HG03159 (cell line): ENCODE data around the gene KCNQ2.

Source experiments
- ATAC-seq: cut with Tn5 transposase; IDR thresholded peaks from one replicate; pipeline ENCODE4 v1.9.1; 2021; ENCODE audit warnings: mild to moderate bottlenecking, moderate library complexity; ENCODE audit not compliant: unreplicated experiment

Gene KCNQ2

DNA sequence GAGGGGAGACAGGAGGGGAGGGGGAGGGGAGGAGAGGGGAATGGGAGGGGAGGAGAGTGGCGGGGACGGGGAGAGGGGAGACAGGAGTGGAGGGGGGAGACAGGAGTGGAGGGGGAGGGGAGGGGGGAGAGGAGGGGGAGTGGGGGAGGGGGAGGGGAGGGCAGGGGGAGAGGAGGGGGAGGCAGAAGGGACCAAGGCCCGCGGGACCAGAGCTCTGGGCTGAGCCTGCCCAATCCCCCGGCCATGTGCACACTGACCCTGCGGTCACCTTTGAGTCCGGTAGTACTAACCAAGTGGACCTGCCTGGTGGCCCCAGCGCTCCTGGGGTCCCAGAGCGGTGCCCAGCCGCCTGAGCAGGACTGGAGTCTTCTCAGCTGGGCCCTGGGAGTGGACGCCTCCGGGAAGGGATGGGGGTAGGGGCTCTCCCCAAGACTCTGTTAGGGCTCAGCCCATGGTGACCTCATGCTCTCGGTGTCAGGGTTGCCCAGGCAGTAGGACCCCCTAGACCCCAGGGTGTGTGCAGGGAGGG, 471 bp upstream of the KCNQ2 start:
- ATAC-seq = no peak

DNA sequence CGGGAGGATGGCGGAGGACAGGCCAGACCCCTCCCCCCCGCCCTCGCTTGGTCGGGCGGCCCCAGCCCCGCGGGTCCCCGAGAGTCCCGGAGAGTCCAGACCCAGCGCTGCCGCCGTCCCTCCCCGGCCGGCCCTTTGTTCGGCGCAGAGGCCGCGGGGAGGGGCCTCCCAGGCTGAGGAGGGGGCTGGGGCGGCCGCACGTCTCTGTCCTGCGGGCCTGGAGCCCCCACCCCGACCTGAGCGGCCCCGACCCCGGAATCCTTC, 806 bp downstream of the KCNQ2 start:
- ATAC-seq = no peak

GRCh38 chr20:63471002-63471716, 1.3 kb downstream of the KCNQ2 start:
- ATAC-seq = no peak

GRCh38 chr20:63470410-63470809, 2.0 kb downstream of the KCNQ2 start:
- no peak for ATAC-seq

DNA sequence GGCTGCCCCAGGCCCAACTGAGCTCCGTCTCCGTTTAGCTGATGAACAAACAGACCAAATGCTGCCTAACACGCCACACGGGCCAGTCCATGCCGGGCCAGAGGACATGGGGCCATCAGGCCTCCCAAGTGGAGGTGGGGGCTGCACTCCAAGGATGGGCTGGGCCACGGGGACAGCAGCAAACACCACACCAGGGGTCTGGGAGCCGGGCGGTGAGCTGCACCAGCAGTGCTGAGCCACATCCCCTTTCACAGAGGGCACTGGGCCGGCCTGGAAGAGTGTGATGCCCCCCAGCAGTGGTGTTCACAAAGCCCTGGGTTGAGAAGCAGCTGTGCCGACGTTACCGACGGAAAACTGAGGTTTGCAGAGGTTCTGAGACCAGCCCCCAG, 2.7 kb downstream of the KCNQ2 start:
- ATAC-seq = no peak

GRCh38 chr20:63469019-63469712, 3.3 kb downstream of the KCNQ2 start:
- no peak for ATAC-seq

DNA sequence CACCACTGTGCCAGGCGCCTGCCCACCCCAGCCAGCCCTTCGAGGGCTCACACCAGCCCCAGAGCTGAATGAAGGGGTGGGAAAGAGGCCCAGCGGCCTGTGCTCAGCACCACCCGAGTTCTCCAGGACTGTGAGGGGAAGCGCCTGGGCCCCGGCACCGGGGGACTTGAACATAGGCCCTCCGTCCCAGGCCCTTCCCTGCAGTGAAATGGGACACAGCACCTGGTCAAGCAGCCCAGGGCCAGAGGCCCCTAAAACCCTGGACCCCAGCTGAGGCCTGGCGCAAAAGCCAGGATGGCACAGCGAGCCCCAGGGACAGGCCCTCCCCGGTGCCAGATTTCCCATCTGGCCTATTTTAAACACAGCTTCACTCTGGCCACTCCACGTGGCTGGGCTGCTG, 4.0 kb downstream of the KCNQ2 start:
- ATAC-seq = no peak

DNA sequence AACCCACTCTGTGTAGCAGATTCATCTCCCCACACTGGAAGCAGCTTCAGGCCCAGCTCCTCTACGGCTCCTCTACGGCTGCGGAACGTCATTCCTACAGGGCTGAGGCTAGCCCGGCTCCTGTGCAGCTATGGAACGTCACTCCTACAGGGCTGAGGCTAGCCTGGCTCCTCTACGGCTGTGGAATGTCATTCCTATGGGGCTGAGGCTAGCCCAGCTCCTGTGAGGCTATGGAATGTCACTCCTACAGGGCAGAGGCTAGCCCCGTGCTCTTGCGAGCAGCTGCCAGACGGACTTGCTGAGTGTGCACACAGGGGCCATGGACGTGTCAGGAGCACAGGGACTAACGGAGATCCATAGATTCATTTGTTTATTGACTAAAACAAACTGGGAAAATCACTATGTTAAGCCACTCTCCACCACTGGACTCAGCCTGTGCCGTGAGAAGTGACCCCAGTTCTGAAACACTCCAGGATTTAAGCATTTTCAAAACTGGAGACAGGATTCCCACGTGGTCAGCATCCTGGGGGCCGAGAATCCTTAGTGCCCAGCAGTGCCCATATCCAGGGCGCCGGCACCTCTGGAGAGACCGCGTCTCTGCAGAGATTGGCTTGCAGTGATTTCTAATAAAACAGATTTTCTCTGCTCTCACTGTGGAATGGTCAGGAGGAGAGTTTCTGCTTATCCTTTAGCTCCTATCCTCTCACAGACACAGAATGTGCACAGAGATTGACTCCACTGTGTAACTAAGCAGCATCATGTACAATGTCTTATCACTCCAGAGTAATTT, 5.0 kb downstream of the KCNQ2 start:
- ATAC-seq = no peak

DNA sequence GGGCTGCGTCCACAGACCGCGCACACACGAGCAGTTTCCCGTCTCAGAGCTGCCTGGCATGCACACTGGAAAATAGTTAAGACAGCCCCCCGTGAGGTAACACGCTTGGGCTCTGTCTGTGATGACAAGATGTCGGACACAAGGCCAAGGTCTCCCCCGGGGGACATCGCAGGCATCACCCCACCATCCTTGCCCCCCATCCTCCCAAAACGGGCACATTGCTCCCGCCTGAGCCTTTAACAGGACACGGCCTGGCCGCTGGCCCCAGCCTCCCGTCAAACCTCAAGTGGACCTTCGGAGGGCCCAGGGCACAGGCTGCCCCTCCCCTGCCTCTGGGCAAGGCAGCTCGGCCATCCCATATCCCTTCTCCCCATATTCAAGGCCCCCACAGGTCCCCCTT, 5.6 kb downstream of the KCNQ2 start:
- no peak for ATAC-seq

GRCh38 chr20:63466250-63466825, 6.1 kb downstream of the KCNQ2 start:
- no peak for ATAC-seq

DNA sequence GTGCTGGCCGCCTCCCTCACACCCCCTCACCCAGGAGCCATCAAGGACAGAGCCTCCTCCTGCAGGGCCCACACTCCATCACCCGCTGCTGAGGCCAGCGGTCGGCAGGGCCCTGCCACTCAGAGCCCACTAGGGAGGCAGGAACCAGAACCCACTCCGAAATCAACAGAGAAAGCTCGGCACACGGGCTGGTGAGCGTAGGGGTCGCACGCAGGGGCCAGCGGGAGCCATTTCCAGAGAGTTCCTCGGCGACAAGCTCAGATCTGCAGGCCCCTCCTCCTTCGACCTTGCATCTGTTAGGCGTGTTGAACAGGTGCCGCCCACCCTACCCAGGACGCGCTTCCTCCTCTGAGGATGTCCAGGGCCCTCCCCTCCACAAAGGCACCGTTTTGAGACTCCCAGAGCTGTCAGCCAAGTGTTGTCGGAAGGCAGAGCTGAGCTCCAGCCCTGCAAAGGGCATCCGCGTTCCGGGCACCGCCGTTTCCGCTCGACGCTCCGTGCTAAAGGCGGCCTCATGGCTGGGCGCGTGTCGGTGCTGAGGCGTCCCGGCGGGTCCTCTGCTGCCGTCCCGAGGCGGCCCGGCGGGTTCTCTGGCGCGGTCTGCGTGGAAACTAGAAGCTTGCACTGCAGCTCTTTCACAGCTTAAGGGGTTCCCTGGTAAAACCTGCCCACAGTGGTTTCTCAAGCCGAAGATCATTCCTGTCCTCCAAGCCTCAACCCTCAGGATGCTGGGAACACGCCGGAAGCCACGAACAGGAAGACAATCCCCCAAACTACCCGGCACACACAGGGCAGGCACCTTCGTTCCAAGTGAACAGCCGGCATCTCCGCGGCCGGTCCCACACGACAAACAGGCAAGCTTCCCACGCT, 6.8 kb downstream of the KCNQ2 start:
- no peak for ATAC-seq

DNA sequence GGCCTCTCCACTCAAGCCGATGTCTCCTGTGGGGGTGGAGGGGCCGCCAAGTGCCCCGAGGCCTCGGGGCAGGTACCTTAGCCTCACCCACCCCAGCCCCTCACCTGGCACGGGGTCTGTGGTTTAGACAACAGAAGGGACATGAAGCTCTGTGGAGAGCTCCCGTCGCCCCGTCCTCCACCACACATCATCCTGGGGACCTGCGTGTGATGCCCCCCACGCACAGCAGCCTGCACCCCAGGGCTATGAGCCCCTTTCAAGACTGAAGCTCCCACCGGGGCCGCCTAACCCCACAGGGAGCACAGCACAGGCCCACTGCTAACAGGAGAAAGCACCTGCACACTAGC, 8.2 kb downstream of the KCNQ2 start:
- no peak for ATAC-seq

DNA sequence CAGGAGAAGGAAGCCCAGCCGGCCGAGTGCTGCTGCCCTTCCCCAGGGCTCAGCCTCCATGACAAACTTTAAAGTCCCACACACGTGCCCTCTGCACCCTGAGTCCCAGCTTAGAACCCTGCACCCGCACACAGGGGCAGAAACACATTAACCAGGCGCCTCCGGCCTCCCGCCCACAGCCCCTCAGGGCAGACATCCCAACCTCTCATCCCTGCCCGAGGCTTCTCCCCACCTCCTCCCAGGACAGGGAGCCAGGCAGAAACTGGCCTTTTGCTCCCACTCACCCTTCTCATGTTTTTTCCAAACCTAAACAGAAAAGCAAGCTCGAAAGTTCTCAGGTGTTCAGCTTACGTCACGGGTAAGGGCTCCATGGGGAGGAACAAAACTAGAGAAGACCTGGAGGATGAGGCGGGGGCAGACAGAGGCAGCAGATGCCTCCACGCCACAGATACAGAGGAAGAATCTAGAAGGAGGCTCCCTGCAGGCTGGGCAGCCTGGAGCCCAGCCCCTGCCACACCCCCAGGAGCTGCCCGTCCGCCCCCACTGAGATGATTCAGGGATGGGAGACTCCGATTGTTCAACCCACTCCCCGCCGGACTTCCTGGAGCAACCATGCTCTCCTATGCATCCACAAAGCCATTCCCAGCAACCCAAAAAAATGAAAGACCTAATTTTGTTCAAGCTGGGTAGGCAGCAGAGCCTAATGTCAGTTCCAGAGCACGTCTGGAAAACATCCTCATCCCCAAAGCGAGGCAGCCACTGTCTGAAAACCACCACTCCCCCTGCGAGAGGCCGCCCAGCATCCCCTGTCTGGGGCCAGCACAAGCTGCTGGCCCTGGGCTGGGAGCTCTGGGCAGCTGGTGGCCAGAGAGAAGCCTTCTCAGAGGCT, 8.8 kb downstream of the KCNQ2 start:
- no peak for ATAC-seq

GRCh38 chr20:63462244-63462643, 10.2 kb downstream of the KCNQ2 start:
- no peak for ATAC-seq

GRCh38 chr20:63461104-63461763, 11.2 kb downstream of the KCNQ2 start:
- no peak for ATAC-seq

GRCh38 chr20:63459070-63459380, 13.4 kb downstream of the KCNQ2 start:
- no peak for ATAC-seq

DNA sequence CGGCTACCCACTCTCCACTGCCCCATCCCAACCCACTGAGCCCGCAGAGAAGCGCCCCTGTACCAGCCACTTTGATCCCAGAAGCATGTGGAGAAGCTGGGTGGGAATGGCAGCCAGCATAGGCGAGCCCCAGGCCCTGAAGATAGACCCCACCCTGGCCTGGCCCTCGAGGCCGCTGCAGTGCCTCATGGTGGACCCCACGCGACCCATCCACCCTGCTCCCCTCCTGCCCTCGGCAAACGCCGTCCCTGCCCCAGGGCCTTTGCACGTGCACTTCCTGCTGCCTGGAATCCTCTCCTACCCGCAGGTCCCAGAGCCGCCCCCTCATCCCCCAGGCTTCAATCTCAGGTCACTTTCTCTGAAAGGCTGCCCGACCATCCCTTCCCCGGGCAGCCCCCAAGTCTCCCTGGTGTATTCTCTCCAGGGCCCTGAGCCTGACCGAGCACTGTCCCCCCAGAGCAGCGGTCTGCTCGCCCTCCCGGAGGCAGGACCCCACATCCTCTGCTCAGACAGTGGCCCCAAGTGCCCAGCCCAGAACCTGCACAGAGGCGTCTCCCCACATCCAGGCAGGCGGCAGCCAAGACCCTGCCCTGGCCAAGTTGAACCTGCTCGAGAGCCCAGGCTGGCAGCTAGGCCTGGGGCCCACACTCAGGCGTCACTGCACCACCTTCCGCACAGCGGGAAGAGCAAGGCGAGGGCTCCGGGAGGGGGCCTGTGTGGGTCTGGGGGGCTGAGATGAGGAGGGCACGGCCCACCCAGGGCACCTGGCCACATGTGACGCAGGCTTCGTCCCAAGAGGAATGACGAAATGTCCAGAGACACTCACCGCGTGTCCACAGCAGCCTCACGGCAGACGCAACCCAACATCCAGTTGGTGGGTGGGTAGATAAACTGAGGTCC, 14.0 kb downstream of the KCNQ2 start:
- no peak for ATAC-seq

DNA sequence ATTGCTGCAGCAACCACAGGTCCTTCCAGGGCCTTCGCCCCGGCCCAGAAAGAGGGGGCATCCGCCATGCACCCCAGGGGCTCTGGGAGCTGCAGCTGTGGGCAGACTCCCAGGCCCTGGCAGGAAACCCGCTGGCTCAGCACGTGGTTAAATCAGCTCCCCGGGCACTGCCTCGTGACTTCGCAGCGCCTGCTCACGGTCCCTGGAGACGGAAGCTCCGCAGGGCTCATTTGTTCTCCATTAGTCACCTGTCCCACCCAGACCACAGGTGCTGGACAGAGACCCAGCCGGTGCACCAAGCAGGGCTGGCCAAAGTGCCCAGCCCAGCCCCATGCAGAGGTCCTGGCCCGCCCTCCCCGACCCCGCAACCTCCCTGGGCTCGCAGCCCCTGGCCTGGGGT, 14.7 kb downstream of the KCNQ2 start:
- no peak for ATAC-seq
